GM19043 (cell line): ENCODE measurements around the gene KCNIP4.
"Not testable (repeated sequence)": the region's sequence is repeated elsewhere in the genome, so short reads cannot be mapped to it uniquely, and the experiment has no call there.

Source experiments
- ATAC-seq: cut with Tn5 transposase; IDR thresholded peaks from one replicate; pipeline ENCODE4 v1.9.1; 2021; ENCODE audit warnings: low read depth; ENCODE audit not compliant: unreplicated experiment

KCNIP4 gene

GRCh38 chr4:21948347-21949072 is at the start of gene KCNIP4:
Gene KCNIP4 (minus strand): TSS chr4:21948772.
- ATAC-seq = no peak

GRCh38 chr4:21996618-21997017 is 48.0 kb upstream of the KCNIP4 start:
- not testable (repeated sequence) for ATAC-seq

GRCh38 chr4:21992330-21992729 is 43.8 kb upstream of the KCNIP4 start:
- no peak for ATAC-seq

GRCh38 chr4:21991562-21991961 is 43.0 kb upstream of the KCNIP4 start:
- no peak for ATAC-seq

GRCh38 chr4:21991050-21991449 is 42.5 kb upstream of the KCNIP4 start:
- ATAC-seq = no peak

GRCh38 chr4:21989351-21989750 is 40.8 kb upstream of the KCNIP4 start:
- ATAC-seq = no peak

- ATAC-seq = no peak
These were observed 37.7 kb upstream of the KCNIP4 start for GRCh38 chr4:21986307-21986706.

- no peak for ATAC-seq
These were observed 33.5 kb upstream of the KCNIP4 start for GRCh38 chr4:21982087-21982486.

- ATAC-seq = no peak
These were observed 30.6 kb upstream of the KCNIP4 start for GRCh38 chr4:21979196-21979595.

GRCh38 chr4:21976166-21976565 is 27.6 kb upstream of the KCNIP4 start:
- ATAC-seq = no peak

GRCh38 chr4:21973850-21974249 is 25.3 kb upstream of the KCNIP4 start:
- no peak for ATAC-seq

GRCh38 chr4:21964762-21965319 is 16.3 kb upstream of the KCNIP4 start:
- no peak for ATAC-seq

GRCh38 chr4:21962691-21963090 is 14.1 kb upstream of the KCNIP4 start:
- ATAC-seq = no peak

GRCh38 chr4:21960793-21961192 is 12.2 kb upstream of the KCNIP4 start:
- ATAC-seq = no peak

GRCh38 chr4:21954916-21955315 is 6.3 kb upstream of the KCNIP4 start:
- no peak for ATAC-seq

- no peak for ATAC-seq
These were observed 5.1 kb upstream of the KCNIP4 start for GRCh38 chr4:21953653-21954052.

- no peak for ATAC-seq
These were observed 4.0 kb upstream of the KCNIP4 start for GRCh38 chr4:21952549-21952948.

- no peak for ATAC-seq
These were observed 493 bp upstream of the KCNIP4 start for GRCh38 chr4:21949073-21949457.

- ATAC-seq = no peak
These were observed 703 bp downstream of the KCNIP4 start for GRCh38 chr4:21947791-21948346.

- no peak for ATAC-seq
These were observed 1.7 kb downstream of the KCNIP4 start for GRCh38 chr4:21946858-21947257.

GRCh38 chr4:21921526-21922180 is 26.9 kb downstream of the KCNIP4 start:
- ATAC-seq = no peak

- ATAC-seq = no peak
These were observed 32.8 kb downstream of the KCNIP4 start for GRCh38 chr4:21915761-21916160.
